ENCODE results near the gene HSD17B14. TPM values are rescaled to one million over a fixed set of nuclear protein-coding genes. Genes with fewer than 3 reads are reported as not detected.

Gene HSD17B14
- total and polyA plus RNA-seq, 9 of the 15 experiments (the other 6 are each of a cell fraction or from before 2014, with no cell fraction given), result 0.16 TPM; not detected in 8

GRCh38 chr19:48818234-48818820 lies 18.0 kb downstream of the HSD17B14 start:
- FAIRE-seq (no peak), ATAC-seq (no peak), DNase-seq (ENCODE audit: extremely low read depth in 1 of 4, low spot score in 3 of 4) (no peak)
- Histone ChIP-seq H2AFZ (ENCODE audit: low read depth, low read length) (no peak overlapping the region), H3K79me2 (ENCODE audit: control insufficient read depth, insufficient read depth, low read length) (no peaks in the 10 kb centered on the region), H3K9me1 (ENCODE audit: control insufficient read depth, insufficient read depth, low read length) (no peaks in the 10 kb centered on the region), H4K20me1 (replicated peaks; ENCODE audit: control insufficient read depth, insufficient read depth, low read length) (no peaks in the 10 kb centered on the region), H3K36me3 (ENCODE audit: control insufficient read depth, insufficient read depth, low read length) (no peaks in the 10 kb centered on the region), H3K4me2 (ENCODE audit: insufficient read depth, low read length) (no peak overlapping the region), H3K9ac (ENCODE audit: insufficient read depth in 1 of 2, low read depth in 2 of 2, low read length in 2 of 2) (peak overlapping the region in 1 of 2 experiments; percentile 24; a peak in 1 of 4 replicates), H3K9me3 (replicated peaks; ENCODE audit: control insufficient read depth, insufficient read depth, low read depth, low read length) (peaks cover 3% of the 10 kb centered on the region; the same call in 1 of the 2 replicates), H3K27me3 (ENCODE audit: control insufficient read depth in 2 of 2, insufficient read depth in 2 of 2, low read length in 2 of 2) (no peaks in the 10 kb centered on the region), H3K4me1 (replicated peaks in 1 of 2; ENCODE audit: control insufficient read depth in 2 of 2, insufficient read depth in 2 of 2, low read length in 2 of 2) (peaks cover 3 to 17% of the 10 kb centered on the region in 2 experiments; a peak in 4 of 5 replicates), H3K27ac (ENCODE audit: extremely low read depth, low read depth, low read length) (no peak overlapping the region), H3K4me3 (no peak overlapping the region)
- POLR2A ChIA-PET, result interaction anchor here (0.7 kb wide), 1 partner anchor 25 kb away, joined by 3 read pairs; no protein-coding TSS in a partner anchor
- CTCF ChIA-PET (ENCODE audit: low intra/inter-chr PET ratio), result no interaction called here
- TF ChIP-seq CBFB (CRISPR knock-in tag; IDR thresholded peaks at IDR 0.05) (no peak), ZFPM2 (CRISPR knock-in tag; IDR thresholded peaks at IDR 0.05) (no peak), CBFA2T3 (IDR thresholded peaks at IDR 0.05) (peak; percentile 21; the same call in 1 of the 2 replicates)
- intact Hi-C loops (cut with micrococcal nuclease), result no loop called here
- WGBS (ENCODE audit: insufficient coverage, low coverage, missing lambda C conversion rate), result 36% methylated on average over 3 of the region's 9 CpGs
- in situ Hi-C loops (cut with MboI), result no loop called here
- BruUV-seq (replicated peaks), result no TSS peak

GRCh38 chr19:48817585-48818124 lies 18.6 kb downstream of the HSD17B14 start:
- intact Hi-C loops (cut with micrococcal nuclease), result no loop called here
- CTCF ChIA-PET (ENCODE audit: low intra/inter-chr PET ratio), result interaction anchor here (1.1 kb wide), 1 partner anchor 18 kb away, joined by 4 read pairs; the partner anchor contains the start of gene HSD17B14
- Histone ChIP-seq H3K27me3 (ENCODE audit: control insufficient read depth in 2 of 2, insufficient read depth in 2 of 2, low read length in 2 of 2) (no peaks in the 10 kb centered on the region), H3K4me3 (no peak overlapping the region), H3K9me3 (replicated peaks; ENCODE audit: control insufficient read depth, insufficient read depth, low read depth, low read length) (peaks cover 3% of the 10 kb centered on the region; the same call in 1 of the 2 replicates), H3K4me2 (ENCODE audit: insufficient read depth, low read length) (no peak overlapping the region), H3K9ac (ENCODE audit: insufficient read depth in 1 of 2, low read depth in 2 of 2, low read length in 2 of 2) (no peak overlapping the region), H3K4me1 (replicated peaks in 1 of 2; ENCODE audit: control insufficient read depth in 2 of 2, insufficient read depth in 2 of 2, low read length in 2 of 2) (peaks cover 7 to 23% of the 10 kb centered on the region in 2 experiments), H4K20me1 (replicated peaks; ENCODE audit: control insufficient read depth, insufficient read depth, low read length) (no peaks in the 10 kb centered on the region), H3K36me3 (ENCODE audit: control insufficient read depth, insufficient read depth, low read length) (no peaks in the 10 kb centered on the region), H3K27ac (ENCODE audit: extremely low read depth, low read depth, low read length) (no peak overlapping the region), H2AFZ (ENCODE audit: low read depth, low read length) (no peak overlapping the region), H3K79me2 (ENCODE audit: control insufficient read depth, insufficient read depth, low read length) (no peaks in the 10 kb centered on the region), H3K9me1 (ENCODE audit: control insufficient read depth, insufficient read depth, low read length) (no peaks in the 10 kb centered on the region)
- FAIRE-seq, result no peak
- POLR2A ChIA-PET, result interaction anchor here (0.7 kb wide), 1 partner anchor 25 kb away, joined by 3 read pairs; no protein-coding TSS in a partner anchor
- BruUV-seq (replicated peaks), result no TSS peak
- in situ Hi-C loops (cut with MboI), result no loop called here
- WGBS (ENCODE audit: insufficient coverage, low coverage, missing lambda C conversion rate), result 80% methylated on average over 5 of the region's 5 CpGs
- no peak for ATAC-seq
- no peak for DNase-seq (ENCODE audit: extremely low read depth in 1 of 4, low spot score in 3 of 4)
- TF ChIP-seq MAFG (tag; conservative IDR thresholded peaks at IDR 0.05) (no peak), RERE (CRISPR knock-in tag; IDR thresholded peaks at IDR 0.05; ENCODE audit: borderline replicate concordance) (no peak), ZNF76 (CRISPR knock-in tag; IDR thresholded peaks at IDR 0.05; ENCODE audit: borderline replicate concordance) (no peak), ZC3H11A (IDR thresholded peaks at IDR 0.05; ENCODE audit: low read depth, low read length) (no peak)
- TF ChIP-seq, protein P1, sequence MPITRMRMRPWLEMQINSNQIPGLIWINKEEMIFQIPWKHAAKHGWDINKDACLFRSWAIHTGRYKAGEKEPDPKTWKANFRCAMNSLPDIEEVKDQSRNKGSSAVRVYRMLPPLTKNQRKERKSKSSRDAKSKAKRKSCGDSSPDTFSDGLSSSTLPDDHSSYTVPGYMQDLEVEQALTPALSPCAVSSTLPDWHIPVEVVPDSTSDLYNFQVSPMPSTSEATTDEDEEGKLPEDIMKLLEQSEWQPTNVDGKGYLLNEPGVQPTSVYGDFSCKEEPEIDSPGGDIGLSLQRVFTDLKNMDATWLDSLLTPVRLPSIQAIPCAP (CRISPR knock-in tag; IDR thresholded peaks at IDR 0.05; ENCODE audit: borderline replicate concordance), result no peak

All from K562 (cell line).